Mesodermal cell (in vitro differentiated cells): Measurements from ENCODE around the gene SPOP.

ENCODE experiments used
- H3K27ac ChIP-seq: 2 replicates; pipeline ENCODE4 v1.7.0; 2013; ENCODE audit warnings: mild to moderate bottlenecking, low read depth, low read length, moderate library complexity; ENCODE audit not compliant: severe bottlenecking
- H3K36me3 ChIP-seq: 2 replicates; pipeline ENCODE4 v1.7.1; 2013; ENCODE audit warnings: mild to moderate bottlenecking, low read length, moderate library complexity; ENCODE audit not compliant: control insufficient read depth, insufficient read depth
- H3K4me1 ChIP-seq: one replicate; pipeline ENCODE4 v1.7.1; 2013; ENCODE audit warnings: mild to moderate bottlenecking, low read length; ENCODE audit not compliant: insufficient read depth, control insufficient read depth, poor library complexity, severe bottlenecking
- H3K4me3 ChIP-seq: 2 replicates; pipeline ENCODE4 v1.7.0; 2013; ENCODE audit warnings: low read length, control low read depth, mild to moderate bottlenecking; ENCODE audit not compliant: insufficient read depth, poor library complexity, severe bottlenecking; ENCODE audit errors: extremely low read depth
- H3K9me3 ChIP-seq: 2 replicates; pipeline ENCODE4 v1.7.1; 2013; ENCODE audit warnings: mild to moderate bottlenecking, low read length, moderate library complexity; ENCODE audit not compliant: control insufficient read depth
- WGBS, 2 experiments: methylation state at CpG; one replicate each; pipeline ENCODE4 v1.1.5; 2013; ENCODE audit warnings: missing lambda C conversion rate in 2 of 2; ENCODE audit not compliant: insufficient coverage in 2 of 2; 5-methylcytosine and 5-hydroxymethylcytosine counted together

SPOP gene

DNA sequence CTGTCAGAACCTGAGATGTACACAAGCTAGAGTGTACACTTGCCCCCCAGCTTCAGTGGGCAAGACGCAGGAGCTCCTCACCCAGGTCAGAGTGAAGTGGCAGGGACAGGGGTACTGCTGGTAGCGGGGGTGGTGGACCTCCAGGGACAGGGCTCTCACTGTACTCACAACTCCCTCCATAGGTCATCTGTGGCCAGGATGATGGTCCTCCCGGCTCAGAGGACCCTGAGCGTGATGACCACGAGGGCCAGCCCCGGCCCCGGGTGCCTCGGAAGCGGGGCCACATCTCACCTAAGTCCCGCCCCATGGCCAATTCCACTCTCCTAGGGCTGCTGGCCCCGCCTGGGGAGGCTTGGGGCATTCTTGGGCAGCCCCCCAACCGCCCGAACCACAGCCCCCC is 99.5 kb downstream of the SPOP start:
- WGBS, 2 experiments = 96 to 99% methylated on average over 9 to 11 of the region's 13 CpGs
- no peak overlapping the region for H3K27ac ChIP-seq
- H3K4me1 ChIP-seq = peaks cover 5% of the 10 kb centered on the region
- H3K36me3 ChIP-seq = no peaks in the 10 kb centered on the region
- no peaks in the 10 kb centered on the region for H3K9me3 ChIP-seq
- no peak overlapping the region for H3K4me3 ChIP-seq

DNA sequence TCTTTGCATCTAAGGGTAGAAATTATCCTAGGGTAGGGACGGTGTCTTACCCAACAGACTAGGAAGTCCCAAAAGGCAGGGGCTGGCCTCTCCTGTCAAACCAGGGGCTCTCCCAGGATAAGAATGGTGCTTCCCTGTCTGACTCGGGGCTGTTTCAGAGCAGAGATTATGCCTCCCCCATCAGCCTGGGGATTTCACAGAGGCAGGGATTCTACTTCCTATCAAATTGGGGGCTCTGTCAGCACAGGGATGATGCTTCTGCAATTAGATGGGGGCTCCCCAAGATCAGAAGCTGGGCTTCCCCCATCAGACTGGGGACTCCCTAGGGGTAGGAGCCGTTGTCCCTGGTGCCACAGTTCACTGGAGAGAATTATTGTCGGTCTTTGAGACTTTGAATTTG is 99.9 kb downstream of the SPOP start:
- H3K4me1 ChIP-seq = peaks cover 5% of the 10 kb centered on the region
- H3K27ac ChIP-seq = no peak overlapping the region
- H3K4me3 ChIP-seq = no peak overlapping the region
- 80 to 86% methylated on average over 2 to 3 of the region's 4 CpGs for WGBS, 2 experiments
- H3K9me3 ChIP-seq = no peaks in the 10 kb centered on the region
- H3K36me3 ChIP-seq = no peaks in the 10 kb centered on the region

DNA sequence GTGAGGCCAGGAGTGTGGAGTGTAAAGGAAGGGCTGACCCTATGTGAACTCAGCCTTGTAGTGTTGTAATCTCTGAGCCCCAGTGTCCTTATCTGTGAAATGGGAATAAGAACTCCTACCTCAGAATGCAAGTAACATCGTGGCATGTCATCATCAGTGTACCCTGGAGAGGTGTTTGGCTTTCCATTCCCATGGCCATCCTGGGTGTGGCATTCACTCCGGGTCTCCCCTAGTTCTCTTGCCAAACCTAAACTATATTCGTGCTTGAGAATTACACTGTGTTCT is 100.3 kb downstream of the SPOP start:
- 70 to 86% methylated on average over 2 of the region's 3 CpGs for WGBS, 2 experiments
- no peaks in the 10 kb centered on the region for H3K9me3 ChIP-seq
- no peak overlapping the region for H3K27ac ChIP-seq
- H3K4me1 ChIP-seq = peaks cover 5% of the 10 kb centered on the region
- no peak overlapping the region for H3K4me3 ChIP-seq
- no peaks in the 10 kb centered on the region for H3K36me3 ChIP-seq

DNA sequence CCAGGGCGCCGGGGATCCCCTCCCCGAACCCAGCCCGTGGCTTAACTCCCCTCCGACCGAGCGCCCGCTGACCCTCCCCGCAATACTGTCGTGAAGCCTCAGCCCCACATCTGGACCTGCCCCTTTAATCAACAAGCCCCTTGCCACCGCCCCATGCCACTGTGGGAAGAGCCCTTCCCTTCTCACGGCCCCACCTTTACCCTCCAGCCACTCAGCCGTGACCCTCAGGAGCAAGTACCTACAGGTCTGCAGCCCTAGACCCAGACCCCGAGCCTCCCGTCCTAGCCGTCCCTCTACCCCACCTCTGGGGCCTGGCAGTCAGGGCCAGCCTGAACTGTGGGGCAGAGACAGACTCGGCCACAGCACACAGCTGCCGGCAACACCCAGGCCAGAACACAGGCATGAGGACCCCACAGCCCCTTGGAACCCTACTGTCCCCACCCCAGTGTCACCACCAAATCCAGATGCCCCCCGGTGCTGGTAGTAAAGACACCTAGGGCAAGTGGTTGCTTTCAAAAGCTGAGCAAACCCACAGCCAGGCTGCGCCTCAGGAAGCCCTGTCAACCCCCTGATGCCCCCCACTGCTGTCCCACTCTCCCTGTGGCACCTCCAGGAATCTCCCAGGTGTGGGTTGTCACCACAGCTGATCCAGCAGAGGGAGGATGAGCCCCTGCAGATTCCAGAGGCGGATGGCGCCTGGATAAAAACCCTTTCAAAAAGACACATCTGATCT is 100.8 kb downstream of the SPOP start:
- Histone ChIP-seq H3K27ac (no peak overlapping the region), H3K4me3 (peak overlapping the region; percentile 66), H3K4me1 (peaks cover 5% of the 10 kb centered on the region), H3K36me3 (no peaks in the 10 kb centered on the region), H3K9me3 (no peaks in the 10 kb centered on the region)
- WGBS, 2 experiments = 7 to 13% methylated on average over 14 to 19 of the region's 22 CpGs

DNA sequence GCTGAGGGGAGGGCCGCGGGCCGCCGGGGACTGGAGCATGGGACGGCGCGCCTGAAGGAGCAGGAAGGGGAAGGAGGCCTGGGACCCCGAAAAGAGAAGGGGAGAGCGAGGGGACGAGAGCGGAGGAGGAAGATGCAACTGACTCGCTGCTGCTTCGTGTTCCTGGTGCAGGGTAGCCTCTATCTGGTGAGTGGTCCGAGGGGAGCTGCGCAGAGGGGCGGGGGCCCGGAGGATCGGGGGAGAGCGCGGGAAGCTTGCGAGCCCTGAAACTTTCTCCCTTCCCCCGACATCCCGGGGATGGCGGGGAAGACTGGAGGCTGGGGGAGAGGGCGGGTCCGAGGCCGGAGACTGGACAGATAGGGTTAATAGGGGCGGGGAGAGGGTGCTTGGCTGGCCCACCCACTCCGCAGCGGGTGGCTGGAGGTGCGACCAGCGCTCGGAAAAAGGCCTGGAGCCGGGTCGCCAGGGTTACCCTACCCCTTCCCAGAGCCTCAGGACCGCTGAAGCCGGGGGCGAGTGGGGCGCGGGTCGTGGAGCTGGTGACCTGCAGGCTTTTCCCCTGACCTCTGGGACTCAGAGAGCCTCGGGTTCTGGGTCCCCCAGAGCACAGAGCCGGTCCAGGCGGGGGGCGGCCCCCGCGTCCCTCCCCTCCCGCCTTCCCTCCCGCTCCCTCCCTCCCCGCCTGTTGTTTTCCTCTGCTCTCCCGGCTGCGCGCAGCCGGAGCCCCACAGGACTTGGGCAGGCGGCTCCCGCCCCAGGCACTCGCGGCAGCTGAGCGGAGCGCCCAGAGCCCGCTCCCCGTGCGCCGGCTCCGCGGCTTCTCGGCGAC is 101.6 kb downstream of the SPOP start:
- H3K4me1 ChIP-seq = peaks cover 5% of the 10 kb centered on the region
- H3K4me3 ChIP-seq = peak overlapping the region; percentile 66
- 0% methylated on average over 27 to 51 of the region's 68 CpGs for WGBS, 2 experiments
- H3K9me3 ChIP-seq = no peaks in the 10 kb centered on the region
- H3K36me3 ChIP-seq = no peaks in the 10 kb centered on the region
- no peak overlapping the region for H3K27ac ChIP-seq

DNA sequence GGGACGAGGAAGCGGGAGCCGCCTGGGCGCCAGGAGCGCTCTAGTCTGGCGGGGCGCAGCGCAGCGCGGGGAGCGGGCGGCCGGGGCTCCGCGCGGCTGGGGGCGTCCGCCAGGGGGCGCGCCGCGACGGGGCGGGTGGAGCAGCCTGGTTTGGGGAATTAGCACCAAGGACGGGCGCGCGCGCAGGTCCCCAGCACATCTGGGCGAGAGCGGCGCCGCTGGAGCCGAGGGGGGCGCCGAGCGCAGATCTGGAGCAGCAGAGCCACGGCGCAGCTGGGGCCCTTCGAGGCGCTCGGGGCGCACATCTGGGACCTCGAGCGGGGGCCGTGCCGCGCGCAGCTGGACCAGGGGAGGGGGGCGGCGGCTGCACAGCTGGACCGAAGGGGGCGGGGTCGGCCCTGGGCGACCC is 102.2 kb downstream of the SPOP start, which contains the start of gene NXPH3:
Gene NXPH3, plus strand, starts transcription at position 193 of the 409 bp plus-strand sequence. CDS start 349 bp downstream, outside the sequence.
- Histone ChIP-seq H3K4me3 (peak within 1 kb of the TSS; percentile 66), H3K9me3 (no peaks in the 10 kb centered on the region), H3K4me1 (peaks cover 5% of the 10 kb centered on the region), H3K27ac (no peak within 1 kb of the TSS), H3K36me3 (no peaks in the 10 kb centered on the region)
- WGBS, 2 experiments = 0% methylated on average over 17 to 29 of the region's 55 CpGs

DNA sequence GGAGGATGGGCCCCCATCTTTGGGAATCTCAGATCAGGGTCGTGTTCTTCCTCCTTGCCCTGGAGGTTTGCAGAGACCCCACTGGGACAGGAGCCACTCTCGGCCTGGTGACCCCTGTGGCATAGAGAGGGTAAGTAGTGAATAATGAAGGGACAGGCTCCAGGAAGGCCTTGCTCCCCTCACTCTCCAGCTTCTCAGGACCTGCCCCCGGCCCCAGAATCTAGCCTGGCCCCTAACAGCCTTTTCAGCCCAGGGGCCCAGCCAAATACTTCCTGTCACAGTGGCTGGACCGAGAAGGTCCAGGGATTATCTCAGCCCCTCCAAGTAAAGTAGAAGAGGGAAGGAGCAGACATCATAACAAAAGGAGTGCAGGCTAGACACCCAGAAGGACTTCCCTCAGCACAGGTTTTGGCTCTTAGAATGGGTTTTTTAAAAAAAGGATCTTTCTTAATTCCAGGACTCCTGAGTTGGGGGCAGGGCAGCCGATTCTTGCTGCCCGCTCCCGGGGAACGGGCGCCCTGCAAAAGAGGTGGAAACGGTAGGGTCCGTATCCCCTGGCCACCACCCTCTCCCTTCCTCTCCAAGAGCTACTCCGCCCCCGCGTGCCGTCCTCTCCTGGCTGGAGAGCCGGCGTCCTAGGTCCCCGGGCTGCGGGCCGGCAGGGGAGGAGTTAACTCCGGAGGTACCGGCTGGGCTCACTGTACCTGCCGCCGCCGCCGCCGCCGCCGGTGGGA is 102.8 kb downstream of the SPOP start:
- 0 to 14% methylated on average over 2 to 20 of the region's 29 CpGs for WGBS, 2 experiments
- Histone ChIP-seq H3K27ac (no peak overlapping the region), H3K4me1 (peaks cover 5% of the 10 kb centered on the region), H3K36me3 (no peaks in the 10 kb centered on the region), H3K9me3 (no peaks in the 10 kb centered on the region), H3K4me3 (peak overlapping the region; percentile 19)

DNA sequence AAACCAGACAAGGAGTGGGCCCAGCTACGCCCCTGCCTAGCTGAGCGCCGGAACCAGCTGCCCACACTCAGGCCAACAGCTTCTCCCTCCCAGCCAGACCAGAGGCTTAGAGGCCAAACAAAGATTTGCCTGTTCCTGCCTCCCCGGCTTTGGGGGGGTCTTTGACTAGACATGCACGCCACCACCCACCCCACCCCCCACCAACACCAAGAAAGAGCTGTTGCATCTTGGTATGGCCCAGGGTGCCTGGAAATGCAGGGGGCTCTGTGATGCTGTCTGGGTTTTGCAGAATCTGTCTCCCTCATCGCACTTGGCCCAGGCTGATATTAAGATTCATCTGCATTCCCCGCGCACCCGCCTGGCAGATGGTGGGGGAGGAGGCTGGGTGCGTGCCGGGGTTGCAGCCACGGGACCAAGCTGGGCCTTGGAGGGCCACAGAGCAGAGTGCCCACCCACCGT is 103.5 kb downstream of the SPOP start:
- Histone ChIP-seq H3K9me3 (no peaks in the 10 kb centered on the region), H3K4me3 (no peak overlapping the region), H3K27ac (no peak overlapping the region), H3K36me3 (no peaks in the 10 kb centered on the region), H3K4me1 (peaks cover 5% of the 10 kb centered on the region)
- WGBS, 2 experiments = 85 to 88% methylated on average over 10 of the region's 13 CpGs

DNA sequence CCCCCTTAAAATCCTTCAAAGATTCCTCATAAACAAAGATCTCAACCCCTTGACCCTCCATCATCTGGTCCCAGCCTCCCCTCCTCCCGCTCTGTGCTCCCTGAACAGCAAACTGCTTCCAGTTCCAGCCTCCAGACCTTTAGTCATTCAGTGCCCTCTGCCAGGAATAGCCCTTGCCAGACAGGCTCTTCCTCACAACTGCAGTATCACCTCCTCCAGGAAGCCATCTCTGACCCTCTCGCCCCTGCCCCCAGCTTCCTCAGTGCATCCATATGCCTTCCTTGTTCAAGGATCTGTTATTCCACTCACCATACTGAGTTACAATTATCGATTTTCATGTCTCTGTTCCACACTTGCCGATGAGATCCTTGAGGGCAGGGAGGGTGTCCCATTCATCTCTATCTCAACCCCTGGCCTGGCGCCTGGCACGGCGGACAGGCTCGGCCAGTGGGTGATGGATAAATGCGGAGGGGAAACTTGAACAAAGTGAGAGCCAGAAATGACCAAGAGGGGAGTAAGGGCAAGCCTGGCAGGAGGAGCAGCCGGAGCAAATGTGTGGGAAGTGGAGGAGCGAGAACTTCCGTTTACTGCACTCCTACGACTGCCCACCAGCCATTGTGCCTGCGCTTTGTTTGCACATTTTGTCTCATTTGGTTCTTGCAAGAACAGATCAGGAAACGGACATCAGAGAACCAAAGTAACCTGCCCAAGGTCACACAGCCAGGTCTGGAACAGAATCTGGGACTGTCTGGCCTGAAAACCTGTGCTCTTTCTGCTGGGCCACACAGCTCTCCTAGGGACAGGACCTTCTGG is 104.2 kb downstream of the SPOP start:
- H3K4me1 ChIP-seq = peaks cover 5% of the 10 kb centered on the region
- H3K27ac ChIP-seq = no peak overlapping the region
- no peaks in the 10 kb centered on the region for H3K9me3 ChIP-seq
- no peak overlapping the region for H3K4me3 ChIP-seq
- 81 to 84% methylated on average over 10 of the region's 15 CpGs for WGBS, 2 experiments
- H3K36me3 ChIP-seq = no peaks in the 10 kb centered on the region

DNA sequence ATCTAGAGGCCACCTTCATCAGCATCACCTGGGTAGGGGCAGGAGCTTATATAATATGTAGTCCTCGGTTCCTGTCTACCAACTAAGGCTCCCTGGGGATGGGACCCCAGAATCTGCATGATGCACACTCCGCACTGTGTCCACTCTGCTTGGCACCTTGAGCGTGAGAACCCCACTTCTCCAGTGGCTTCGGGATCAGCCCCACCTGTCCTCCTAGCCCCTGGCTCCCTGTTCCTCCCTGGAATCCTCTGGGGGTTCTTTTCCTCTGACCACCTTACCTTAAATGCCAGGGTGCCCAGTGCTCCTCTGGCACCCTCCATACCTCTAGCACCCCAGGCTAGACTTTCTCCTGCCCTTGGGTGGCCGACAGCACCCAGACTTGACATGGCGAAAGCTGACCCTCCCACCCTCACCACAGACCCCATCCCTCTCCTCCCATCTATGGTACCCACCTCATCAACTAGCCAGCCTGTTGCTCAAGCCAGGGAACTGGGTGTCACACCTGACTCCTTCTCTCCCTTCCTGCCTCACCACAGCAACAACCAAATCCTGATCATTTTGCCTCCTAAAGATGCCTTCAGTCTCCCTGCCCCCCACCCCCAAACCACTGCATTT is 105.0 kb downstream of the SPOP start:
- Histone ChIP-seq H3K4me1 (peaks cover 5% of the 10 kb centered on the region), H3K4me3 (no peak overlapping the region), H3K36me3 (no peaks in the 10 kb centered on the region), H3K27ac (no peak overlapping the region), H3K9me3 (no peaks in the 10 kb centered on the region)
- 83 to 87% methylated on average over 6 of the region's 6 CpGs for WGBS, 2 experiments
